ENCODE measurements around the gene TSPOAP1.

The TSPOAP1 gene

GRCh38 chr17:58329035-58329809 lies 627 bp upstream of the TSPOAP1 start:
- DNase-seq: no peak

DNA sequence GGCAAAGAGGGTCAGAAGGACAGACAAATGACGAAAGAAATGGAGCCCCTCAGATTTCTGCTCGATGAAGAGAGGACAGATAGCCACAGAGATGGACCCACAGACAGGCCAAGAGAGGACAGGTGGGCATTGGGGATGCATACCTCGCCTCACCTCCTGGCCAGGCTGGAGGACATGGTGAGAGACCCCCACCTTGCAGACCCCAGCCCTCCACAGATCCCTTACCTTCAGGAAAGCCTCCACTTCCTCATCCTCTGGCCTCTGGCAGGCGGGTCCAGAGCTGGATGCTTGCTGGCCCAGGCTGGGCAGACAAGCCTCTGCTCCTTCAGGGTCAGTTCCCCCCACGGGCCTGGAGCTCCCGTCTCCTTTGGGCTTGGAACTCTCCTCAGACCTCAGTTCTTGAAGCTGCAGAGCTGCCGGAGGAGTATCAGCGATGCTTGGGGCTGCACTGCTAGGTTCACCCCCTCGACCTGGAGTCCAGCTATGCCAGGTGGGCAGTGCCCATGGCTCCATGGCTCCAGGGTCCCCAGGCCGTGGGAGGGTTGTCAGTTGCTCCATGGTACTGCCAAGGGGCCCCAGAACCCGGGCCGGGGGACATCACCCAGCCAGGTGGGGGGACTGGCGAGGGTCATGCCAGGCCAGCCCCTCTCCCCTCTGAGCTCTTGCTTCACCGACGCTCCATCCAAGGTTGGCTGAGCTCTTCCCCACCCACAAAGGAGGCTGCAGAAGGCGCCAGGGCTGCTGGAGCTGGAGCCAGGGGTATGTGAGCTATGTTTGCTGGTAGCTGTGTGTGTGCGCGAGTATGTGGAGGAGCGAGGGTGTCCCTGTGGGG lies 1.0 kb downstream of the TSPOAP1 start:
- DNase-seq: no peak

GRCh38 chr17:58326609-58327362 lies 1.8 kb downstream of the TSPOAP1 start:
- DNase-seq: no peak

GRCh38 chr17:58325976-58326468 lies 2.6 kb downstream of the TSPOAP1 start:
- DNase-seq: no peak

DNA sequence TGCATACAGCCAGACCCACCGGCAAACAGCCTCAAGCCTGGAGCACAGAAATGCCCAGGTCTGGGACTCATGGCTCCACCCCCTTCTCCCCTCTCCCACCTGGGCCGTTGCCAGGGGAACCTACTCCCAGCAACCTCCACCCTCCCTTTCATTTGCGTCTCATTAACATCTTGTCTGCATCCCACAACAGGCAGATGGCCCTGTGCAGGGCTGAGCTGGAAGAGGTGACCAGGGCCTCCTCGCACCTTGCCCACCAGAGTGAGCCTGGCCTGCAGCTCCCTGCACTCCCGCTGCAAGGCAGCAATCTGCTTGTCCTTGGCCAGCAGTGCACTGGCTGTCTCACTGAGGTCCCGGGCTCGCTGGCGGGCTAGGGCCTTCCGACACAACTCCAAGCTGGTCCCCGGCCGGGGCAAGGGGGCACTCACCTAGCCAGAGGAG lies 3.3 kb downstream of the TSPOAP1 start:
- DNase-seq: no peak

- no peak for DNase-seq
Measured at GRCh38 chr17:58324409-58325288, 3.9 kb downstream of the TSPOAP1 start.

DNA sequence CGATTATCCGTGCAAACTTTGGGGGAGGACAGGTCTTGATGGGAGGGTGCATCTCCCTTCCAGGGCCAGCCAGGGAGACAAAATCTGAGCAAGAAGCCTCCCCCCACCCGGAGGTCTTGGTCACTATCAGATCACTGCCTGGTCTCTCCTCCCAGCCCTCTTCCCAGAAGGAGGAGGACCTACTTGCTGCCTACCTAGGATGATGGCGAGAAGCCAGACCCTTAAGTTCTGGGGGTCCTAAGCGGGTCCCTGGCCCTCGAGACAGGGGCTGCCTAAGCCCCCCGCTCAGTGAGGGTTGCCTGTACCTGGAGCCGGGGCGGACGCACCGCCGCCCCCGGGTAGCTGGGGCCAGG lies 4.6 kb downstream of the TSPOAP1 start:
- no peak for DNase-seq

- no peak for DNase-seq
Measured at GRCh38 chr17:58323366-58324055, 5.1 kb downstream of the TSPOAP1 start.

DNA sequence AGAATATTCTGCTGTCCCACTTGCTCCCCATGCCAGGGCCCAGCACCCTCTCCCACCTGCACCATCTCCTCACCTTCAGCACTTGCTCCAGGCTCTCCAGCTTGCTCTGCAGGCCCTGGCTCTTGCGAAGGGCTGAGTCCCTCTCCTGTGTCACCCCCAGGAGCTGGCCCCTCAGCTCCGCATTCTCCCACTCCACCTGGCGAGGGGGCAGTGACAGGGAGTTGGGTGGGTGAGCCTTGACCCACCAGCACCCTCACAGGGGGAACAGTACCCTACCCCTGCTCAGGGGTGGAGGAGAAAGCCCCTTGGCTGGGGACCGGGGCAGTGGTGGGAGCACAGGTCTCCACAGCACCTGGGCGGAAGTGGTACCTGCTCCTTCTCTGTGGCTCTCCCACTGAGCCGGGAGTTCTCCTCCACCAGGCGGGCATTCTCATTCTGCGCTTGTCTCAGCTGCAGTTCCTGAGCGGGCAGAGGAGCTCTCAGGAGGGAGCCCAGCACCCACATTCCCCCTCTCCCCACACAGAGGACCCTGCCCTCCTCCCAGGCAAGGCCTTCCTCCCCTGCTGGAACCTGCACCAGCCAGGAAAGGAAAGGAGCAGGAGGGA lies 5.9 kb downstream of the TSPOAP1 start:
- DNase-seq: no peak

DNA sequence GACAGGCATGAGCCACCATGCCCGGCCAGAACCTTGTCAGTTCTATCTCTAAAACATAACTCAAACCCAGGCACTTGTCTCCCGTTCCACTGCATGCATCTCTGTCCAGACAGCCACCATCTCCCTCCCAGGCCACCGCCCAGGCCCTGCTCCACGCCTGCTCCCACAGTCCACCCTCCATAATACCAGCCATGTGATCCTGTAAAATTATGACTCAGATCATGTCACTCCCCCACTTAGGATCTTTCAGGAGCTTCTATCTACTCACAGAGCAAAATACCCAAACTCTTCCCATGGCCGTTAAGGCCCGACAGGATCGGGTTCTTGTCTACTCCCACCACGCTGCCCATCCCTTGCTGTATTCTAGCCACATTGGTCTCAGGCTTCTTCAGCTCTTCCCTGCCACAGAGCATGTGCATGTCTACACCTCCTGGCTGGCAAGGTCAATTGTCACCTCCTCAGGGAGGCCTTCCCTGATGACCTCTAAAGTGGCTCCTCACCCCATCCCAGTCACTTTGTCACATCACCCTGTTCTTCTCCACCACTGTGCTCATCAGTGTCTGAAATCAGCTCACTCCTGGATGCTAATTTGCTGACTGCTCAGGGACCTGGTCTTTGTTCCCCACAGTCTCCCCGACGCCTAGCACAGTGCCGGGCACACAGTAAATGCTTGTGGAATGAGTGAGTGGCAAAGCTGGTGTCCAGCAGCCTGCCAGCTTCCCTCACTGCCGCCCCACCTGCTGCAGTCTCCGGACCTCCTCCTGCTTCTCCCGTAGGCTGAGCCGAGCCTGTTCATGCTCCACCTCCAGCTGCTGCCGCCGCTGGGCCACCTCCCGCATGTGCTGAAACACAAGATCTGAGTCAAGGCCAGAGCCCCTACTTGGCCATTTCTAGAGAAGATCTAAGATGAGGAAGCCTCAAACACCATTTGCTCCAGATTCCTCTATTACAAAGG lies 6.7 kb downstream of the TSPOAP1 start:
- no peak for DNase-seq

DNA sequence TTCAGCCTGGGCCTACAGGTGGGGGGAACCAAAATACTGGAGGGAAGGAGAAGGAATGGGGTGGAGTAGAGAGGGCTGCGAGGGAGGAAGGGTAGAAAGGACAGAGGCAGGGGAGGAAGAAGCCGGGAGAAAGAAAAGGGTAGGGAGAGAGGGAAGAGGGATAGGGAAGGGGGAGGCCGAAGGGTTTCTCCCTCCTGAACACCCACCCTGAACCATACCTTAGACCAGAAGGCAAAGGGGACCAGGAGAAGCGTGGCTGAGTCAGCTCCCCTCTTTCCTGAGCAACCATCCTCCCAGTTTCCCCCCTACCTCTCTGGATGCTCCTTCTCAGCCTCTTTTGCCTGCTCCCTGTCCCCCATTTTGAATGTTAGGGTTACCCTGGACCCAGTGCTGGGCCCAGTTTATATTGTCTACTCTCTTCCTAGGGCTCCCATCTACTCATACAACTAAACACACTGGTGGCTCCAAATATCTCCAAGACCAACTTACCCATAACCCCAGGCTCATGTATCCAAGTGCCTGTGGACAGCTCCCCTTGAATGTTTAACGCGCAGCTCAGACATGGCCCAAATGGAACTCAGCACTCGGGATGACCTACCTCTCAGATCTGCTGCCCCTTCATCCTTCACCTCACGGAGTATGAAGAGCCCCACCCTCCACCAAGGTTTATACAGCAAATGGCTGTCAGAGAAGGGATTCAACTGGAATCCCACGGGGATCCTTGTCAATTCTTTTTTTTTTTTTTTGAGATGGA lies 7.8 kb downstream of the TSPOAP1 start:
- no peak for DNase-seq

DNA sequence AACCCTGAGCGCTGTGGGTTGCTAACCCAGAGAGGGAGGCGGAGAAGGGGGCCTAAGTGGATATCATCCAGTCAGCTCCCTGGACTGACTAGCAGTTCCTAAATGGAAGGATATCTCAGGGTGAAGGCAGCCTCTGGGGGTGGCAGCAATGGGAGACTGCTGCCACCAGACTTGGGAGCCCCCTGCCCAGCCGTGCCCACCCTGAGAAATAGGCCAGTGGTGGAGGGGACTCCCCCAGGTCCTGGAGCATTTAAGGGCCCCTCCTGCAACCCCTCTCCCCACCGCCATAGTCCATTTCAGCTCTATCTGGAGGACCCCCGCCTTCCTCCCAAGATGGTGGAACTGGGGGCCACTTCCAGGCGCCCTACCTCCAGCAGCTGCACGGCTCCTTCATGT lies 8.4 kb downstream of the TSPOAP1 start:
- DNase-seq: no peak

DNA sequence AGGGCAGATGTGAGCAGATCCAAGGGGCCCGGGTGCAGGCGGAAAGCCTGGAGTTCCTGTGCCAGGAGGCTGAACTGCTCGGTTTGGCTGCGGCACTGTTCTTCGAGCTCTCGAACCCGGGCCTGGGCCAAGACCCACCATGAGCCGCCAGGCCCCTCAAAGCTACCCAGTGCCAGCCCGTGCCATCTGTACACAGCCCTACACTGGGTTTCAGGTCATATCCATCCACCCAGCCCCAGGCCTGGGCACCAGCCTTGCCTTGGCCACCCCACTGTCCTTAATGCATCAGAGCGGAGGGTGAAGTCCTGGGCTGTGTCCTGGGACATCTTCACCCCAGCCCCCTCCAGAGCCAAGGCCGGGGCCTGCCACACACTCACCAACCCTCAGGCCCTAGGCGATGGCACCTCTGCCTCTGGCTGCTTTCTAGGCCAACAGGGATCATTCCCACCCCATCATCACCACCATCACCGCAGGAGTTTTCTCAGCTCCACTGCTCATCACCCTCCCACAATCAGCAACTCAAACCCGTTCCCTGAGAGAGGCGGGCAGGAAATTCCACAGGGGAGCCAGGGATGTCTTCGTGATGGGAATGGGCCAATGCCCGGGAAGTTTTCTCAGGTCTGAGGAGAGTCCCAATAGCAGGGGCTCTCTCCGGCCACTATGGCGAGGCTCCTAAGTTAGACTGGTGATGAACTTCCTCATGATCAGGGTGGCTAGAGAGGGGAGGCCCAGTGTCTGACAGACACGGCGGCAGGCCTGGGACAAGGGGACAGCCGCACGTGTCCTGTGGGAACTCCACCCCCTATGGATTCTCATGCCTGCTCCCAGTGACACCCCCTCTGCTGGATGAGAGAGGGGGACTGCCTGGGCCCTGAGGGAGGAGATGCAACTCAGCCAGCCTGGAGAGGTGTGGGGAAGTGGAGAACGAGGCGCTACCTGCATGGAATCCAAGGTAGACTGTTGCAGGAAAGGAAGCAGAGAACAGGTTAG lies 9.1 kb downstream of the TSPOAP1 start:
- no peak for DNase-seq

DNA sequence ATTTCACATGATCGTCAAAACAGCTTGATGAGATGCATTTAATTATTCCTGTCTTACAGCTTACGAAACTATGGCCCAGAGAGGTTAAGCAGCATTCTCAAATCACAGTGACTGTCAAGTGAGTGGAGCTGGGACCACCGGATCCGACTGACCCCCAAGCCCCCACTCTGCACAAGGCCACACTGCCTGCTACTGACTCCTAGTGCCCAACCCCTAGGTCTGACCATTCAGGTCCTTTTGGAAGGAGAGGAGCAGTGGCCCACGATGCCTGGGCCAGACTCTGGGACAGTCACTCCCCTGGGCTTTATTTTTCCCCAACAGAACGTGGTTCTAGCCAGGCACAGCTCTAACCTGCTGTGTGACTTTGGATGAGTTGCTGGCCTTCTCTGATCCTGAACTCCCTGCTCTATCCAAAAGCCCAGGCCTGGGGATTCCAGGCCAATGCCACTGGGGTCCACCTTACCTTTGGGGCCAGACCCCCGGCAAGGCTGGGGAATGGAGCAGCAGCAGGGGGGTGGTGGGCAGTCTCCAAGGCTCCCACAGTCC lies 9.9 kb downstream of the TSPOAP1 start:
- no peak for DNase-seq

DNA sequence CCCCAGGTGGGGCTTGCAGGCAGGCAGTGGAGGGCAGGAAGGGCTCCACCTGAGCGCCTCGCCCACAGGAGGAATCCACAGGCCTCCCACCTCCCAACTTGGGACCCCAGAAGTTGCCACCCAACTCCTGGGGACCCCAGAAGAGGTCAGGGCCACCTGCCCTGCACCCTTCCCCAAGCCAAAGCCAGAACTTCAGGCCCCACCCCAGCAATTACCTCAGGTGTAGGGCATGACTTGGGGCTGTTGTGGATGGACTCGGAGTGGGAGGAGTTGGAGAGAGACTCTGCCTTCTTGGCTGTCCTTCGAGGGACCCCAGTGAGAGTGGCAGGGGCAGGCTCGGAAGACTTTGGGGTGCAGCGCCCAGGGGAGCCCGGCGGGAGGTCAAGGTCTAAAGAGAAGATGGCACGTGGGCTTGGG lies 10.5 kb downstream of the TSPOAP1 start:
- no peak for DNase-seq

GRCh38 chr17:58317421-58318064 lies 11.1 kb downstream of the TSPOAP1 start:
- peak; percentile 23 to 31 for DNase-seq
